PC-9 (cell line): ENCODE results near the gene MTURN. TPM values are rescaled to one million over a fixed set of nuclear protein-coding genes. Genes with fewer than 3 reads are reported as not detected.

Experiments
- BruUV-seq: library from RNA; stranded (reverse); fragments of 400-500 nt; replicated peaks from 2 replicates; lab custom pipeline; 2021; lab: Mats Ljungman, UMichigan
- CTCF ChIA-PET: fragments of 300-600 bp; sonication (Branson Sonifier 250); formaldehyde crosslinking; loops from one replicate; lab custom pipeline; 2022; ENCODE audit warnings: antibody characterized with exemption; lab: Charles Lee
- POLR2A ChIA-PET: fragments of 300-600 bp; sonication (Branson Sonifier 250); formaldehyde crosslinking; loops from one replicate; lab custom pipeline; 2022; ENCODE audit warnings: antibody characterized with exemption; ENCODE audit not compliant: unreplicated experiment; lab: Charles Lee
- DNase-seq, 2 experiments: peaks; one replicate each; pipeline versions ENCODE4 v3.0.0 to v3.0.0-alpha.2; 2015 to 2022; ENCODE audit warnings: mixed read lengths in 1 of 2
- H2AFZ ChIP-seq: fragments of 200-600 bp; sonication (generic); 2 replicates; pipeline ENCODE4 v1.8.1; 2017; ENCODE audit warnings: antibody characterized with exemption
- H3F3A ChIP-seq: fragments of 200-600 bp; sonication (generic); 2 replicates; pipeline ENCODE4 v1.8.1; 2017; ENCODE audit warnings: antibody characterized with exemption, mild to moderate bottlenecking, low read depth; ENCODE audit not compliant: insufficient read depth
- H3K27ac ChIP-seq: fragments of 200-600 bp; sonication (generic); 2 replicates; pipeline ENCODE4 v1.6.1; 2016; ENCODE audit warnings: mixed run types
- H3K27me3 ChIP-seq: fragments of 200-600 bp; sonication (generic); 2 replicates; pipeline ENCODE4 v1.6.1; 2016; ENCODE audit warnings: low read depth, mixed run types; ENCODE audit not compliant: insufficient read depth
- H3K36me3 ChIP-seq: fragments of 200-600 bp; sonication (generic); 2 replicates; pipeline ENCODE4 v1.6.1; 2016; ENCODE audit warnings: low read depth, mixed run types
- H3K4me1 ChIP-seq: fragments of 200-600 bp; sonication (generic); replicated peaks from 2 replicates; pipeline ENCODE4 v1.6.1; 2016; ENCODE audit warnings: mixed run types; ENCODE audit not compliant: insufficient read depth
- H3K4me2 ChIP-seq: fragments of 200-600 bp; sonication (generic); 2 replicates; pipeline ENCODE4 v1.6.1; 2017; ENCODE audit warnings: mixed run types
- H3K4me3 ChIP-seq: fragments of 200-600 bp; sonication (generic); 2 replicates; pipeline ENCODE4 v1.6.1; 2016; ENCODE audit warnings: mixed run types
- H3K79me2 ChIP-seq: fragments of 200-600 bp; sonication (generic); 2 replicates; pipeline ENCODE4 v1.6.1; 2017; ENCODE audit warnings: low read depth, mixed run types
- H3K9me2 ChIP-seq: fragments of 200-600 bp; sonication (generic); 2 replicates; pipeline ENCODE4 v1.8.1; 2017; ENCODE audit warnings: mild to moderate bottlenecking; ENCODE audit not compliant: insufficient read depth
- H3K9me3 ChIP-seq: fragments of 200-600 bp; sonication (generic); 2 replicates; pipeline ENCODE4 v1.8.1; 2016; ENCODE audit warnings: low read depth; ENCODE audit not compliant: insufficient read depth
- H4K20me1 ChIP-seq: fragments of 200-600 bp; sonication (generic); 2 replicates; pipeline ENCODE4 v1.8.1; 2017; ENCODE audit not compliant: insufficient read depth
- EZH2 ChIP-seq: fragments of 200-600 bp; sonication (generic); IDR thresholded peaks from 2 replicates; pipeline ENCODE4 v1.8.0; 2017; ENCODE audit warnings: antibody characterized with exemption, low read depth
- intact Hi-C: fragments of 100-400 bp; cut with micrococcal nuclease; formaldehyde crosslinking; loops from one replicate; pipeline ENCODE4 v1.10.0; 2022; ENCODE audit not compliant: unreplicated experiment
- total RNA-seq: library from RNA; stranded (reverse); gene quantifications from 2 replicates; pipeline ENCODE4 v1.2.3, GENCODE V29; 2021
- TF ChIP-seq, protein P1 (sequence below): fragments of 200-600 bp; sonication (generic); conservative IDR thresholded peaks from 2 replicates; pipeline ENCODE4 v1.6.1; 2017; ENCODE audit warnings: mixed run types, antibody characterized with exemption, mild to moderate bottlenecking, moderate library complexity

MTURN gene
- total RNA-seq, 1 experiment from 2014 or later, result 21.6 TPM

- ChIA-PET CTCF (no interaction called here), POLR2A (interaction anchor here (0.6 kb wide), 1 partner anchor 105 kb away, joined by 5 read pairs; no protein-coding TSS in a partner anchor)
- no peak for DNase-seq
- Histone ChIP-seq H3K4me3 (no peak overlapping the region), H3K9me2 (no peaks in the 10 kb centered on the region), H2AFZ (no peak overlapping the region), H3K79me2 (no peaks in the 10 kb centered on the region), H3K4me2 (no peak overlapping the region), H3K36me3 (no peaks in the 10 kb centered on the region), H3F3A (peaks cover 30% of the 10 kb centered on the region), H3K4me1 (peaks cover 33% of the 10 kb centered on the region), H4K20me1 (peaks cover 5% of the 10 kb centered on the region; the same call in 1 of the 2 replicates), H3K9me3 (no peaks in the 10 kb centered on the region), H3K27ac (no peak overlapping the region), H3K27me3 (peaks cover 20% of the 10 kb centered on the region; the same call in 1 of the 2 replicates)
- intact Hi-C loops, result loop anchor here (5.0 to 10.0 kb wide), 2 partner anchors 364 to 533 kb away; partner anchors contain the start of gene GGCT
- TF ChIP-seq EZH2, result no peak
- TF ChIP-seq, protein P1, sequence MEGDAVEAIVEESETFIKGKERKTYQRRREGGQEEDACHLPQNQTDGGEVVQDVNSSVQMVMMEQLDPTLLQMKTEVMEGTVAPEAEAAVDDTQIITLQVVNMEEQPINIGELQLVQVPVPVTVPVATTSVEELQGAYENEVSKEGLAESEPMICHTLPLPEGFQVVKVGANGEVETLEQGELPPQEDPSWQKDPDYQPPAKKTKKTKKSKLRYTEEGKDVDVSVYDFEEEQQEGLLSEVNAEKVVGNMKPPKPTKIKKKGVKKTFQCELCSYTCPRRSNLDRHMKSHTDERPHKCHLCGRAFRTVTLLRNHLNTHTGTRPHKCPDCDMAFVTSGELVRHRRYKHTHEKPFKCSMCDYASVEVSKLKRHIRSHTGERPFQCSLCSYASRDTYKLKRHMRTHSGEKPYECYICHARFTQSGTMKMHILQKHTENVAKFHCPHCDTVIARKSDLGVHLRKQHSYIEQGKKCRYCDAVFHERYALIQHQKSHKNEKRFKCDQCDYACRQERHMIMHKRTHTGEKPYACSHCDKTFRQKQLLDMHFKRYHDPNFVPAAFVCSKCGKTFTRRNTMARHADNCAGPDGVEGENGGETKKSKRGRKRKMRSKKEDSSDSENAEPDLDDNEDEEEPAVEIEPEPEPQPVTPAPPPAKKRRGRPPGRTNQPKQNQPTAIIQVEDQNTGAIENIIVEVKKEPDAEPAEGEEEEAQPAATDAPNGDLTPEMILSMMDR, result no peak
- no TSS peak for BruUV-seq
Measured at GRCh38 chr7:30140456-30140855, 5.7 kb downstream of the MTURN start.

- Histone ChIP-seq H4K20me1 (peaks cover 5% of the 10 kb centered on the region; the same call in 1 of the 2 replicates), H3K79me2 (no peaks in the 10 kb centered on the region), H3K27ac (peak overlapping the region; percentile 72), H3F3A (peaks cover 30% of the 10 kb centered on the region), H3K9me2 (no peaks in the 10 kb centered on the region), H2AFZ (no peak overlapping the region; the same call in 1 of the 2 replicates), H3K4me1 (peaks cover 33% of the 10 kb centered on the region), H3K9me3 (no peaks in the 10 kb centered on the region), H3K27me3 (peaks cover 27% of the 10 kb centered on the region; the same call in 1 of the 2 replicates), H3K4me2 (peak overlapping the region; percentile 70), H3K4me3 (peak overlapping the region; percentile 10; the same call in 1 of the 2 replicates), H3K36me3 (no peaks in the 10 kb centered on the region)
- intact Hi-C loops, result loop anchor here (2.0 to 10.0 kb wide), 3 partner anchors 114 to 535 kb away; partner anchors contain the start of genes GGCT and PLEKHA8
- ChIA-PET POLR2A (no interaction called here), CTCF (no interaction called here)
- no peak for TF ChIP-seq EZH2
- TF ChIP-seq, protein P1, result no peak
- DNase-seq, result peak; percentile 84 to 97
- BruUV-seq, result no TSS peak
Measured at GRCh38 chr7:30142710-30143109, 7.9 kb downstream of the MTURN start.

GRCh38 chr7:30143748-30144251 is 9.0 kb downstream of the MTURN start:
- H3K9me2 ChIP-seq, result no peaks in the 10 kb centered on the region
- no TSS peak for BruUV-seq
- DNase-seq, result peak; percentile 87 to 99
- H3K27ac ChIP-seq, result peak overlapping the region; percentile 72
- no peak overlapping the region for H2AFZ ChIP-seq
- ChIA-PET CTCF (interaction anchor here (1.2 kb wide), 1 partner anchor 21 kb away, joined by 3 read pairs; no protein-coding TSS in a partner anchor), POLR2A (interaction anchor here (0.5 to 0.7 kb wide), 5 partner anchors 13 to 413 kb away, joined by 3 to 7 read pairs (median 4); no protein-coding TSS in a partner anchor)
- H3K9me3 ChIP-seq, result no peaks in the 10 kb centered on the region
- H3K4me3 ChIP-seq, result peak overlapping the region; percentile 10; the same call in 1 of the 2 replicates
- peak overlapping the region; percentile 70 for H3K4me2 ChIP-seq
- intact Hi-C loops, result loop anchor here (2.0 to 10.0 kb wide), 3 partner anchors 115 to 536 kb away; partner anchors contain the start of genes GGCT and PLEKHA8
- peaks cover 5% of the 10 kb centered on the region; the same call in 1 of the 2 replicates for H4K20me1 ChIP-seq
- H3K27me3 ChIP-seq, result peaks cover 27% of the 10 kb centered on the region; the same call in 1 of the 2 replicates
- no peak for TF ChIP-seq EZH2
- TF ChIP-seq, protein P1, result no peak
- no peaks in the 10 kb centered on the region for H3K79me2 ChIP-seq
- H3K36me3 ChIP-seq, result no peaks in the 10 kb centered on the region
- H3F3A ChIP-seq, result peaks cover 31% of the 10 kb centered on the region
- peaks cover 34% of the 10 kb centered on the region for H3K4me1 ChIP-seq
